ENCODE data around the gene TTLL7.

GRCh38 chr1:83950106-83950661, 48.7 kb downstream of the TTLL7 start:
- no peak for TF ChIP-seq EZH2 (IDR thresholded peaks at IDR 0.05; ENCODE audit: insufficient read depth, poor library complexity, severe bottlenecking)
- TF ChIP-seq EZH2phosphoT487 (IDR thresholded peaks at IDR 0.05; ENCODE audit: insufficient read depth, low read depth), result no peak
